Gastroesophageal sphincter (tissue), 3 donors: ENCODE data around the gene HIGD1A.
"Not testable (repeated sequence)": the region's sequence is repeated elsewhere in the genome, so short reads cannot be mapped to it uniquely, and the experiment has no call there.

Experiments
- EP300 ChIP-seq: sonication (generic); formaldehyde crosslinking; IDR thresholded peaks from one replicate; pipeline ENCODE4 v1.6.1; 2017; ENCODE audit warnings: antibody characterized with exemption, mild to moderate bottlenecking
- POLR2A ChIP-seq, 2 donors: fragments of 450-650 bp; IDR thresholded peaks; one replicate each; pipeline ENCODE4 v1.6.1; 2017; ENCODE audit warnings: antibody characterized with exemption in 2 of 2, mild to moderate bottlenecking in 2 of 2, moderate library complexity in 1 of 2
- TF ChIP-seq, protein P1 (sequence below), 4 experiments: fragments of 200-600 bp in 2 of 4; fragments of 450-650 bp in 2 of 4; sonication (generic) in 1 of 4; IDR thresholded peaks; one replicate each; pipeline ENCODE4 v1.5.1; 2017 to 2019; ENCODE audit warnings: antibody characterized with exemption in 4 of 4, mild to moderate bottlenecking in 2 of 4, moderate library complexity in 2 of 4

DNA sequence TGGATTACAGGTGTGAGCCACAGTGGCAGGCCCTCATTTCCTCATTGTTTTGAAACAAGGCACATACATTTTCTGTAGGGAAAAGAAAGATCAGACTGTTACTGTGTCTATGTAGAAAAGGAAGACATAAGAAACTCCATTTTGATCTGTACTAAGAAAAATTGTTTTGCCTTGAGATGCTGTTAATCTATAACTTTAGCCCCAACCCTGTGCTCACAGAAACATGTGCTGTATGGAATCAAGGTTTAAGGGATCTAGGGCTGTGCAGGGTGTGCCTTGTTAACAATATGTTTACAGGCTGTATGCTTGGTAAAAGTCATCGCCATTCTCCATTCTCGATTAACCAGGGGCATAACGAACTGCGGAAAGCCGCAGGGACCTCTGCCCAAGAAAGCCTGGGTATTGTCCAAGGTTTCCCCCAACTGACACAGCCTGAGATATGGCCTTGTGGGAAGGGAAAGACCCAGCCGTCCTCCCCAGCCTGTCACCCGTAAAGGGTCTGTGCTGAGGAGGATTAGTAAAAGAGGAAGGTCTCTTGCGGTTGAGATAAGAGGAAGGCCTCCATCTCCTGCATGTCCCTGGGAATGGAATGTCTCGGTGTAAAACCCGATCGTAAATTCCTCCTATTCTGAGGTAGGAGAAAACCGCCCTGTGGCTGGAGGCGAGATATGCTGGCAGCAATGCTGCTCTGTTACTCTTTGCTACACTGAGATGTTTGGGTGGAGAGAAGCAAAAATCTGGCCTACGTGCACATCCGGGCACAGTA is 7.0 kb upstream of the HIGD1A start:
- not testable (repeated sequence) for TF ChIP-seq POLR2A (IDR thresholded peaks at IDR 0.05); EP300
- TF ChIP-seq, protein P1, sequence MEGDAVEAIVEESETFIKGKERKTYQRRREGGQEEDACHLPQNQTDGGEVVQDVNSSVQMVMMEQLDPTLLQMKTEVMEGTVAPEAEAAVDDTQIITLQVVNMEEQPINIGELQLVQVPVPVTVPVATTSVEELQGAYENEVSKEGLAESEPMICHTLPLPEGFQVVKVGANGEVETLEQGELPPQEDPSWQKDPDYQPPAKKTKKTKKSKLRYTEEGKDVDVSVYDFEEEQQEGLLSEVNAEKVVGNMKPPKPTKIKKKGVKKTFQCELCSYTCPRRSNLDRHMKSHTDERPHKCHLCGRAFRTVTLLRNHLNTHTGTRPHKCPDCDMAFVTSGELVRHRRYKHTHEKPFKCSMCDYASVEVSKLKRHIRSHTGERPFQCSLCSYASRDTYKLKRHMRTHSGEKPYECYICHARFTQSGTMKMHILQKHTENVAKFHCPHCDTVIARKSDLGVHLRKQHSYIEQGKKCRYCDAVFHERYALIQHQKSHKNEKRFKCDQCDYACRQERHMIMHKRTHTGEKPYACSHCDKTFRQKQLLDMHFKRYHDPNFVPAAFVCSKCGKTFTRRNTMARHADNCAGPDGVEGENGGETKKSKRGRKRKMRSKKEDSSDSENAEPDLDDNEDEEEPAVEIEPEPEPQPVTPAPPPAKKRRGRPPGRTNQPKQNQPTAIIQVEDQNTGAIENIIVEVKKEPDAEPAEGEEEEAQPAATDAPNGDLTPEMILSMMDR (IDR thresholded peaks at IDR 0.05) = not testable (repeated sequence)
